Cardiac fibroblast (primary cell): ENCODE data around the gene MZT2B.
"Not testable (repeated sequence)": the region's sequence is repeated elsewhere in the genome, so short reads cannot be mapped to it uniquely, and the experiment has no call there.

Experiments used
- DNase-seq, 2 donors: peaks; one replicate each; pipeline versions ENCODE4 v3.0.0 to v3.0.0-alpha.2; 2010; ENCODE audit warnings: low read depth in 2 of 2
- H3K4me3 ChIP-seq, 2 donors: replicated peaks in 1 of 2; 1 replicate in 1 of 2; 2 replicates in 1 of 2; pipeline ENCODE4 v1.5.1; 2011; ENCODE audit warnings: low read depth in 2 of 2, low read length in 2 of 2, mild to moderate bottlenecking in 2 of 2, moderate library complexity in 1 of 2
- CTCF ChIP-seq: IDR thresholded peaks from one replicate; pipeline ENCODE4 v1.5.1; 2011; ENCODE audit warnings: low read depth, mild to moderate bottlenecking, low read length, inconsistent platforms

Gene MZT2B

GRCh38 chr2:130155956-130156623 is 26.0 kb upstream of the MZT2B start:
- DNase-seq, result peak; percentile 61 to 70
- peak; percentile 66 for TF ChIP-seq CTCF
- H3K4me3 ChIP-seq, result not testable (repeated sequence)

DNA sequence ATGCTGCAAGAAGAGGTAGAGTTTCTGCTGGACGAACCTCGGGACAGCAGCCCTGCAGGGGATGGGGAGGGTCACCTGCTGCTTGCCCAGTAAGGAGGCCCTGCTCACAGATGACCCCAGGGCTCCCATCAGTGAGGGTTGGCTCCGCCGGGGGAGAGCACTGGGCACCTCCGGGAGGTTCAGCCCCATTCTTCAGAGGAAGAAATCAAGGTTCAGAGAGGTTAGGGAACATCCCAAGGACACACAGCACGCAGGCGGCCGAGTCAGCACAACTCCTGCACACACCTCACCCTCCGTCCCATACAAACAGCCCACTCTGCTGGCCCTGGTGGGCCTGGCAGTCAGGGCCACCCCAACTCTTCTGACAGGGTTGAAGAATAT is 25.4 kb upstream of the MZT2B start:
- no peak for TF ChIP-seq CTCF
- no peak overlapping the region for H3K4me3 ChIP-seq
- no peak for DNase-seq

GRCh38 chr2:130157354-130157753 is 24.7 kb upstream of the MZT2B start:
- H3K4me3 ChIP-seq, DNase-seq: not testable (repeated sequence)

DNA sequence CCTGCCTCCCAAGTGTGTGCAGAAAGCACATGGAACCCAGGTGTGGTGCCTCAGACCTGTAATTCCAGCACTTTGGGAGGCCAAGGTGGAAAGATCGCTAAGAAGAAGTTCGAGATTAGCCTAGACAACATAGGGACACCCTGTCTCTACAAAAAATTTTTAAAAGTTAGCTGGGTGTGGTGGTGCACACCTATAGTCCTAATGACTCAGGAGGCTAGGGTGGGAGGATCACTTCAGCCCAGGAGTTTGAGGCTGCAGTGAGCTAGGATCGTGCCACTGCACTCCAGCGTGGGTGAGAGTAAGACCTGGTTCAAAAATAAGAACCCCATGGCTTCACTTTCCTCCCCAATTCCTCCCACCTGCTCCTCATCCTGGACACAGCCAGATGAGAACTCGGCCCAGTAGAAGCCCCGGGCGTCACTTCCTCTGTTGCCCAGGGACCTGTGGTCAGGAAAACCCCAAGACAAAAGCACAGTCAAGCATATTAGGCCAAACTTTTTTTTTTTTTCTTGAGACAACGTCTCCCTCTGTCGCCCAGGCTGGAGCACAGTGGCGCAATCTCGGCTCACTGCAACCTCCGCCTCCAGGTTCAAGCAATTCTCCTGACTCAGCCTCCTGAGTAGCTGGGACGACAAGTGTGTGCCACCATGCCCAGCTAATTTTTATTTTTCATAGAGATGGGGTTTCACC is 24.1 kb upstream of the MZT2B start:
- peak; percentile 6 to 60 for DNase-seq
- not testable (repeated sequence) for H3K4me3 ChIP-seq

- no peak for DNase-seq
- no peak for TF ChIP-seq CTCF
- H3K4me3 ChIP-seq, result no peak overlapping the region
Observed at GRCh38 chr2:130158631-130159030, 23.4 kb upstream of the MZT2B start.

DNA sequence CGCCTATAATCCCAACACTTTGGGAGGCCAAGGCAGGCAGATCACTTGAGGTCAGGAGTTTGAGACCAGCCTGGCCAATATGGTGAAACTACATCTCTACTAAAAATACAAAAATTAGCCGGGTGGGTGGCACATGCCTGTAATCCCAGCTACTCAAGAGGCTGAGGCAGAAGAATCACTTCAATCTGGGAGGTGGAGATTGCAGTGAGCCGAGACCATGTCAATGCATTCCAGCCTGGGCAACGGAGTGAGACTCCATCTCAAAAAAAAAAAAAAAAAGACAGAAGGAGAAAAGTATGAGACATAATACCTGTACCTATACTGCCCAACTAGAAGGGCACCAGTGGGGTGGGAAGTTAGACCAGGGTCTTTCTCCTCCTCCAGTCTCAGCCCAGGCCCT is 22.7 kb upstream of the MZT2B start:
- DNase-seq, H3K4me3 ChIP-seq: not testable (repeated sequence)

GRCh38 chr2:130160131-130160530 is 21.9 kb upstream of the MZT2B start:
- H3K4me3 ChIP-seq, result no peak overlapping the region
- no peak for DNase-seq
- TF ChIP-seq CTCF, result no peak

DNA sequence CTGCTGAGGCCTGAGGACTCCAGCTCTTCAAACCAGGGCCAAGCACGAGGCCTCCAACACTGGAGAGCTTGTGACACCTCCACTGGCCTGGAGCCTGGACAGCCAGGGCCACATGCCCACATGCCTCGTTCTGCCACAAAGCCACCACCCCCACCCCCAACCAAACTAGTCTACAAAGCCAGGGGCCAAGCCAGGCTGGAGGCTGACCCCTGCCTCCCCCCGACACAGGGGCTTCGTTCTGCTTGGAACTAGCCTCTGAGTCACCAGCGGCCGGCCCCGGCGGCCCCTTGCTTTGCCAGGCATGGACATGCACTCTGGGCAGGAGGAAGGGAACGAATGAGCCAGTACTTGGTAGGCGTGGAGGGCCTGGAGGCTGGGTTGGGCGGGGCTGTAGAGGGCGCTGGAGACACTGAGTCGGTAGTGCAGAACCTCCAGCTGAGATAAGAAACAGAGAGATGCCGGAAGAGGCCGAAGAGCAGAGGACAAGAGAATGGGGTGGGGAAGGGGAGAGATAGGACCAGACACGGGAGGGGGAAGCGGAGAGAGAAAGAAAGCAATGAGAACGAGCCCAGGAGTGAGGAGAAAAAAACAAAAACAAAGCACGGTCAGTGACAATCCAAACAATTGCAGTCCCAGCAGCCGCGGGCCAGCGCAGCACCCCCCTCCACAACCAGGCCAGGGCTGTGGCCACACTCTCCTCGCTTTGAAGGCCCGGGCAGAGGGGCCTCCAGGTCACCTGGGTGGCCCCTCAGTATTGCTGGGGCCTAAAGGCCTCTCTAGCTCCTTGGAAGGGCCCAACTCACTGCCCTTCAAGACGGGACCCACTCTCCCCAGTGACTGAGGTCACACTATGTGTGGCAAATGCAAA is 21.0 kb upstream of the MZT2B start:
- peak in 1 of 2 donors; percentile 40 for DNase-seq

DNA sequence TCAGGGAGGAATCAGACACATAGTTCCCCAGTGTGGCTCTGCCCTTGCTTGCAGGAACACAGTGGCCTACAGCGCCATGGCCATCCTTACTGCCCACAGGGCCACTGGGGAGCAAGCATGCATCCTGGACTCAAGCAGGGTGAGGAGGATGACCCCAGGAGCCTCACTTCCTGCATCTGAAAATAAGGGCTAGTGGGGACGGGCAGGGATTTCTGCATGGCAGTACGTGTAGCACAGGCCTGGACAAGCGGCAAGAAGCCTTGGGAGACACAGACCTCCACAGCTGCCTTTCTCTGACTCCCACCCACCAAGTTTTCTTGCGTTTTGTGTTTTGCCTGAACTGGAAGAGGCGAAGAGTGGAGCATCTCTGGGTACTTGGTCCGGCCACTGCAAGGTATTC is 19.6 kb upstream of the MZT2B start:
- not testable (repeated sequence) for H3K4me3 ChIP-seq, DNase-seq

More for the DNA sequence above, 21.0 kb upstream of the MZT2B start:
- H3K4me3 ChIP-seq, result not testable (repeated sequence)
